SK-N-MC (cell line): Measurements from ENCODE around the gene UBE2G2.

Source experiments
- EZH2 ChIP-seq: fragments of 200-600 bp; sonication (generic); IDR thresholded peaks from one replicate; pipeline ENCODE4 v1.6.1; 2017; ENCODE audit warnings: antibody characterized with exemption
- POLR2AphosphoS5 ChIP-seq: IDR thresholded peaks from 2 replicates; pipeline ENCODE4 v1.6.1; 2012; ENCODE audit warnings: mild to moderate bottlenecking, low read depth, low read length, borderline replicate concordance

- TF ChIP-seq POLR2AphosphoS5 (no peak), EZH2 (no peak)
Measured at GRCh38 chr21:44823179-44823660, 21.6 kb upstream of the UBE2G2 start.
